ENCODE data around the gene UQCRH. TPM values are rescaled to one million over a fixed set of nuclear protein-coding genes. Genes with fewer than 3 reads are reported as not detected.

The UQCRH gene
- total and polyA plus RNA-seq, 2 of the 8 experiments (the other 6 are each of a cell fraction or from before 2014, with no cell fraction given), result 626 to 1,112 TPM

GRCh38 chr1:46281021-46281420, 22.5 kb upstream of the UQCRH start:
- no peak overlapping the region for H3K27ac ChIP-seq (ENCODE audit: low read depth, low read length)

More at GRCh38 chr1:46281021-46281420, 22.5 kb upstream of the UQCRH start:
- no peak overlapping the region for H2BK20ac ChIP-seq (ENCODE audit: low read length)
- DNase-seq (ENCODE audit: low read depth in 1 of 2, low spot score in 2 of 2) (no peak), FAIRE-seq (no peak)
- H4K91ac ChIP-seq (replicated peaks; ENCODE audit: insufficient read length, low read length), result no peak overlapping the region
- H4K5ac ChIP-seq (ENCODE audit: insufficient read length, low read depth, low read length), result no peak overlapping the region
- peaks cover 24 to 77% (median 45%) of the 10 kb centered on the region in 4 experiments for H3K36me3 ChIP-seq (ENCODE audit: control insufficient read depth in 2 of 4, insufficient read depth in 4 of 4, low read length in 3 of 4)
- 0 out of 2 replicates have a peak overlapping the region, but pooled peaks have one; percentile 53 for H4K8ac ChIP-seq (ENCODE audit: extremely low read depth, insufficient read depth, low read length)
- H3K4ac ChIP-seq (replicated peaks; ENCODE audit: insufficient read length, low read depth, low read length), result no peak overlapping the region
- ChIA-PET POLR2A (ENCODE audit: partially characterized antibody) (interaction anchor here (1.3 to 33.1 kb wide), 6 partner anchors 5 to 67 kb away, joined by 3 to 689 read pairs (median 18); partner anchors contain the start of genes LRRC41 and UQCRH), CTCF (ENCODE audit: partially characterized antibody) (interaction anchor here (0.5 to 0.9 kb wide), 2 partner anchors 9 to 287 kb away, joined by 3 read pairs; no protein-coding TSS in a partner anchor)
- TF ChIP-seq TBP (IDR thresholded peaks at IDR 0.05; ENCODE audit: low read depth, low read length) (no peak), HDAC6 (IDR thresholded peaks at IDR 0.05; ENCODE audit: low read depth, low read length) (no peak), EZH2 (IDR thresholded peaks at IDR 0.05; ENCODE audit: low read depth, low read length, severe bottlenecking) (no peak), SP1 (IDR thresholded peaks at IDR 0.05; ENCODE audit: low read depth, low read length) (no peak), SIN3A (conservative IDR thresholded peaks at IDR 0.05 in 1 of 2, IDR thresholded peaks at IDR 0.05 in 1 of 2; ENCODE audit: low read depth in 1 of 2, low read length in 2 of 2) (no peak), EP300 (IDR thresholded peaks at IDR 0.05; ENCODE audit: borderline replicate concordance in 1 of 2, low read depth in 2 of 2, low read length in 2 of 2) (no peak), USF2 (IDR thresholded peaks at IDR 0.05; ENCODE audit: low read length) (no peak), SAP30 (IDR thresholded peaks at IDR 0.05; ENCODE audit: insufficient read depth, insufficient replicate concordance, low read length) (no peak), FOSL1 (IDR thresholded peaks at IDR 0.05; ENCODE audit: insufficient read depth, low read depth, low read length) (no peak), RBBP5 (IDR thresholded peaks at IDR 0.05; ENCODE audit: borderline replicate concordance, low read depth, low read length) (no peak), CBX8 (IDR thresholded peaks at IDR 0.05; ENCODE audit: borderline replicate concordance, low read depth, low read length) (no peak), POLR2AphosphoS5 (IDR thresholded peaks at IDR 0.05; ENCODE audit: low read depth, low read length) (no peak; the same call in none of the 2 replicates)
- no peak overlapping the region for H3K4me3 ChIP-seq (ENCODE audit: extremely low read depth in 1 of 4, insufficient read depth in 2 of 4, low read depth in 3 of 4, low read length in 4 of 4)
- no peak overlapping the region for H3K18ac ChIP-seq (ENCODE audit: extremely low read depth, low read length)
- H2BK120ac ChIP-seq (replicated peaks; ENCODE audit: low read depth, low read length), result no peak overlapping the region
- H3K14ac ChIP-seq (ENCODE audit: insufficient read length), result no peak overlapping the region
- H3K56ac ChIP-seq (replicated peaks; ENCODE audit: insufficient read length, low read depth, low read length), result no peak overlapping the region
- no peak overlapping the region for H2AK5ac ChIP-seq (ENCODE audit: low read depth, low read length)
- H3K4me2 ChIP-seq (ENCODE audit: insufficient read depth in 1 of 2, low read depth in 2 of 2, low read length in 2 of 2), result no peak overlapping the region
- no peaks in the 10 kb centered on the region for H3K4me1 ChIP-seq (replicated peaks in 1 of 4; ENCODE audit: control insufficient read depth in 3 of 4, insufficient read depth in 4 of 4, low read length in 3 of 4)
- WGBS, 2 experiments (ENCODE audit: extremely low coverage in 1 of 2, insufficient coverage in 1 of 2, insufficient read length in 1 of 2, insufficient replicate concordance in 2 of 2, low coverage in 1 of 2, low lambda C conversion rate in 2 of 2, missing lambda C conversion rate in 1 of 2), result 95% methylated on average over 12 of the region's 14 CpGs; no CpG with 5 or more reads in 1 of the 2 experiments
- H3K27me3 ChIP-seq (replicated peaks in 1 of 4; ENCODE audit: control insufficient read depth in 3 of 4, extremely low read depth in 1 of 4, insufficient read depth in 3 of 4, low read length in 3 of 4), result no peaks in the 10 kb centered on the region
- H2AFZ ChIP-seq (ENCODE audit: low read length), result no peak overlapping the region
- H2BK15ac ChIP-seq (ENCODE audit: low read length), result no peak overlapping the region
- H3K79me2 ChIP-seq (ENCODE audit: control insufficient read depth in 1 of 2, insufficient read depth in 2 of 2, low read length in 2 of 2), result no peaks in the 10 kb centered on the region
- H2BK5ac ChIP-seq (ENCODE audit: low read depth, low read length), result no peak overlapping the region
- H3K79me1 ChIP-seq (ENCODE audit: low read depth, low read length), result no peaks in the 10 kb centered on the region
- no peak overlapping the region for H3K9ac ChIP-seq (replicated peaks in 1 of 4; ENCODE audit: extremely low read depth in 1 of 4, low read depth in 3 of 4, low read length in 3 of 4)
- H2BK12ac ChIP-seq (ENCODE audit: low read depth, low read length), result no peak overlapping the region
- peaks cover 0 to 4% of the 10 kb centered on the region in 2 experiments for H4K20me1 ChIP-seq (replicated peaks in 1 of 2; ENCODE audit: control insufficient read depth in 1 of 2, insufficient read depth in 2 of 2, low read length in 2 of 2)
- H3K23ac ChIP-seq (ENCODE audit: insufficient read length), result no peak overlapping the region
- no peaks in the 10 kb centered on the region for H3K9me3 ChIP-seq (ENCODE audit: insufficient read depth in 2 of 2, low read depth in 1 of 2, low read length in 1 of 2)
- H3K23me2 ChIP-seq (ENCODE audit: low read depth, low read length), result no peaks in the 10 kb centered on the region
